DMS 273 (cell line): ENCODE measurements around the gene NFKBIE.
A peak's percentile ranks its signal among the peaks of the same experiment; 100 is the strongest.
"Not testable (repeated sequence)": the region's sequence is repeated elsewhere in the genome, so short reads cannot be mapped to it uniquely, and the experiment has no call there.

ENCODE experiments used
- DNase-seq: peaks from one replicate; lab custom pipeline; 2025; ENCODE audit not compliant: unreplicated experiment; lab: John Stamatoyannopoulos, UW

Gene NFKBIE

DNA sequence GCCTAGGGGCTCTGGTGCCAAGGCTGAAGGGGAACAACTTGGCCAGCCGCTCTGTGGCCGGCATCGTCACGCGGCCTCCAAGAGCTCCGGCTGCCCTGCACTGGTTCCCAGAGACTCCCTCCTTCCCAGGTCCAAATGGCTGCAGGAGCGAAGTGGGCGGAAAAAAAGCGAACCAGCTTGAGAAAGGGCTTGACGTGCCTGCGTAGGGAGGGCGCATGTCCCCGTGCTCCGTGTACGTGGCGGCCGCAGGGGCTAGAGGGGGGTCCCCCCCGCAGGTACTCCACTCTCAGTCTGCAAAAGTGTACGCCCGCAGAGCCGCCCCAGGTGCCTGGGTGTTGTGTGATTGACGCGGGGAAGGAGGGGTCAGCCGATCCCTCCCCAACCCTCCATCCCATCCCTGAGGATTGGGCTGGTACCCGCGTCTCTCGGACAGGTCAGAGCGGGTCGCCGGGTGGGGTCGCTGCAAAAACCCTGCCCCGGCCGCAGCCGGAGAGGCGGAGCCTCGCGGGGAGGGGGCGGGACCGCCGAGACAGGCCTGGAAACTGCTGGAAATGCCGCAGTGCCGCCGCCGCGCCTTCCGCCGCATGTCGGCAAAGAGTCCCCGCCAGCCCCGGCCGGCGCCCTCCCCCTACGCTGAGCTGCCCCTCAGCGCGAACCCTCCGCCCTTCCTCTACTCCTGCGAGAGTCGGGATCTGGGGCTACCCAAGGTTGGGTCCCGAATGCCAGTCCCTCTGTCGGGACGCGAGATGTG lies 19.3 kb downstream of the NFKBIE start:
- DNase-seq = peak; percentile 91

DNA sequence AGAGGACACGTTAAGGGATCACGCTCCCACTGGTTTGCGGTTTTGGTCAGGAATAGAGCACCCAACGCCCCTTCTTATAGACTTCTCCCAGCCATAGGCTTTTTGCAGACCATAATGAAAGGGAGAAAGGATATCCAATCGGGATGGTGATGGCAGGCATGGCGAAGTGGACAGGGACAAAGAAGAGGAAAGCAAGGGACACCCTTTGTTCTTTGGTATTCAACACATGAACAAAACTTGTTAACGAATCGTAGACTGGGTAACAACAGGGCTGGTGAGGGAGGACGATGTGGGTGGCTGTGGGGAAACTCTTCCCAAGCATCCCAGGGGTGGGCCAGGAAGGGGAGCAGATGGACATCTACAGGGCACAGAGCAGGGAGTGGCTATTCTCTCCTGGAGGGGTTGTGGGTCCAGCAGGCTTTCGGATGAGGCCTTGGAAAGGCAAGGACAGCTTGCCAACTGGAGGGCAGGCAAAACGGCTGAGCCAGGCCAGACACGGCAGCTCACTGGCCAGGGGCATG lies 19.9 kb downstream of the NFKBIE start:
- DNase-seq = no peak

DNA sequence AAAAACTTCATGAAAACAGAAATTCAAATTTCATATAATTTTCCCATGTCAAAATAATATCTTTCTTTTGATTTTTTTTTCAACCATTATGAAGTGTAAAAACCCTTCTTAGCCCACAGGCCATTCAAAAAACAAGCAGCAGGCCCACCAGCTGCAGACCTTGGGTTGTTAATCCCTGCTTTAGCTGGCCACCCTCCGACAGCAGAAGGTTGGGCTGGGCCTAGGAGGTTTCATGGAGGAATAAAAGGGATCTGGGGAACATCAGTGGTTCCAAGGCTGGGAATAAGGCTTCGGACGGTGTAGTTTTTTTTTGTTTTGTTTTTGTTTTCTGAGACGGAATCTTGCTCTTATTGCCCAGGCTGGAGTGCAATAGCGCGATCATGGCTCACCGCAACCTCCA lies 22.0 kb downstream of the NFKBIE start:
- peak; percentile 65 for DNase-seq

DNA sequence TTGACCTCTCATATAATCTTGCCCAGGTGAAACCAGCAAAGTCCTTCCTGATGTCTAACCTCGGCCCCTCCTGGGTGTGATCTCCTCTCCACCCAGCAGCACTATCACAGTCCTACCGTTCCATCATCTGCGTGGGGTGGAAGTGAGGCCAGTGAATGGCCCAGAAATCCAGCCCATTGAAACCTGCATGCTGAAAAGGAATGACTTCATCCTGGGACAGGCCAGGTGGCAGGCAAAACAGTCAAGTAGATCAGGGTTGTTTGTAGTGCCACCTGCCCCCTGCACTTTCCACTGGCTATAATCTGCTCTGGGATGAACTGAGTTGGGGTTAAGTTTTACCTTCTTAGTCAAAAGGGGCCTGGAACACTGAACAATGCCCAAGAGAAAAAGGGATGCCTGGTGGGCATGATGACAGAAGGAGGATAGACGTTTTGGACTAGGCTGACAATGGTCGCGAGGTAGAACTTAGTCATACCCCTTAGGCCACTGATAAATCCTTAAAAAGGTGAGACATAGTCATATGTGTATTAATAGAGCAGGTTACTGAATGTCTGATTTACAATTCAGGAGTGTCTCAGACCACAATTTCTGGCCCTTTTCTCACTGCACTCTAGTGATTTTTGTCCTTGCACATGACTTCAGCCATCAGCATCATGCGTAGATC lies 26.5 kb downstream of the NFKBIE start:
- peak; percentile 56 for DNase-seq

DNA sequence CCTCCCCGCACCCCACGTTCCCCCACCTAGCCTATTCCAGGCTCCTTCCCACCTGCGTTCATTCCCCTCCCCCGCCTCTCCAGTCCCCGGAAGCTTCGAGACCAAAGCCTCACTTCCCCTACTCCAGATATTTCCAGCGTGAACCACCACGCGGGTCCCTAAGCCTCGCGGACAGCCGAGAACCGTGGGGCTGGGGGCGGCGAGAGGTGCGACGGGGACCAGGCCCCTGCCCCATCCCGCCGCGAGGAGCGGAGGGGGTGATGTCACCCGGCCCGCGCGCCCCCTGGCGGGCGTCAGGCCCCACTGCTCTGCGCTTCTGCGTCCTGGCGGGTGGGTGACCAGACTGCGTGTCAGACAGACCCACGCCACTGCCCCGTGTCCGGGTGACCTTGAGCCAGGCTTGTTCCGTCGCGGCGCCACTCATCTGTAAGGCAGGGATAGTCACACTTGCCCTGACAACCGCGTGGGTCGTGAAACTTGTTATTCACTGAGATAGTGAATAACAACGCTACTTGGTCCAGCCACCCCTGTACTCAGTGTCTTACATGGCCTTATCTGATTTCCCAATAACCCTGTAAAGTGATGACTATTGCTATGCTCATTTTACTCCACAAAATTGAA lies 27.4 kb downstream of the NFKBIE start:
- peak; percentile 93 for DNase-seq

DNA sequence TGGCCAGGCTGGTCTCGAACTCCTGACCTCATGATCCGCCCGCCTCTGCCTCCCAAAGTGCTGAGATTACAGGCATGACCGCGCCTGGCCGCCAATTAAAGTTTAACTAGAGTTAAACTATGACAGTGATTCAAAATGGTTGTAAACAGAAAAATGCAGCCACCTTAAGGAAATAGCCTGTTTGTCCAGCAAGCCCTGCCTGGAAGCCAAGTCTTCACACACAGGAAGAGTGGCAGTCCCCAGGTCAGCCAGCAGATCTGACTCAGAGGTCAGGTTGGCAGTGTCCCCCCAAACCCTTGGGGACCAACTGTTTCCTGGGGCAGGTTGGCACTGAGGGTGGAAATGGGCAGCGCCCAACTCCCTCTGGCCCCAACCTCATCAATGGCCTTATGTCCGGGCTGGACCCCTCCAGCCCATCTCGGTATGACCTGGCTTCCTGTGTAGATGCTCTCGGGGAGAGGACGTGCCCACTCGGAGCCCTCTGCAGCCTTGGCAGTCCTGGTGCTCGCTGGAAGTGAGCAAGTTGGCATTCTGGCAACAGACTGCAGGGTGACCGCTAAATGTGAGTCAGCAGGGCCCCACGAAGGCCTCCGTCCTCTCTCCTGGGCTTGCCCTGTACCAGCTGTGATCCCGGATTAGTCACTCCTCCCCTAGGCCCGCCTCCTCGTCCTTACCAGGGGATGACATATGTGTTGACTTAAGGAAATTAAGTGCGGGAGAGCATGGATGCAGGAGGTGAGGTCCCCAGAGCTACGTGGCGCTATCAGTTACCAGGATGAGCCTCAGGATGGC lies 28.1 kb downstream of the NFKBIE start:
- peak; percentile 97 for DNase-seq

DNA sequence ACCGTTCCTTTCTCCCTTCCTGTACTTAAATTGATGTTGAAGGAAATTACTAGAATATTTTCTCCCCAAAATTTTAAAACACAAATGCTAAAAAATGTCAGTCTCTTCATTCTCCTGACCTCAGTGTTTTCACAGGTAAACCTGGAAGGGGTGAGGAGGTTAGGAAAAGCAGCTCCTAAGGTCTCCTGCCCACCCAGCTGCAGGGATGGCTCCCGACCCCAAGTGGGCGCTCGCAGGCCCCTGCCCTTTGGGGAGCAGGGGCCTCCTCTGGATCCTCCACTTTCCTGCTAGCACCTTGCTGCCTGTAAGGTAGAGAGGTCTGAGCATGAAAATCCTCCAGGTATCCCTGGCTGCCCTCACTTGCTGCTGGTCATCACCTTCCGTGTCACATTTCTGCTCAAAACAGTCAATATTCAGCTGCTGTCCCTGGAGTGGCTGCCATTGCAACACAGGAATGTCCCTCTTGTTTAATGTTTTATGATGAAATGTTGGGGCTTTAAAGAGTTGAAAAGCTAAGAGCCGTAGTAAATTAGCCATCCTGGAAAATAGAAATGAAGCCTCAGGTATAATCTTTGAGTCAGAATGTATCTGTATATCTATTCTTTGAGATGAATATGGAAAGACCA lies 29.3 kb downstream of the NFKBIE start:
- DNase-seq = no peak

DNA sequence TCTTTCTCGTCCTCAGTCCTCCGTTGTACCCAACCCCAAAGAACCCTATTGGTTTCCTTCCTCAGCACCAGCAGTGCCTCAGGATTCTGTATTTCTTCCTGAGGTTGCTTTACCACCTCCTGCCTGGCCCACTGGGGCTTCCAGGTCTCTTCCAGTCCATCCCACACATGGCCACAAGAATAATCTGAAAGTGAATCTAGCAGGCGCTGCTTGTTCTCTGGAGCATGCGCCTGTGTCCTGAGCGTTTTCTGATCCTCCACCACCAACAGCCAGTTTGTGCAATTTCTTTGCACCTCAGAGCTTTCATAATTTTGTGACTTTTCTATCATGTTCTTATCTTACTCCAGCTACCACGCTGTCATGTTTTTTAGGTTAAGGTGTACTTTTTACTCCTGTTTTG lies 30.1 kb downstream of the NFKBIE start:
- no peak for DNase-seq

DNA sequence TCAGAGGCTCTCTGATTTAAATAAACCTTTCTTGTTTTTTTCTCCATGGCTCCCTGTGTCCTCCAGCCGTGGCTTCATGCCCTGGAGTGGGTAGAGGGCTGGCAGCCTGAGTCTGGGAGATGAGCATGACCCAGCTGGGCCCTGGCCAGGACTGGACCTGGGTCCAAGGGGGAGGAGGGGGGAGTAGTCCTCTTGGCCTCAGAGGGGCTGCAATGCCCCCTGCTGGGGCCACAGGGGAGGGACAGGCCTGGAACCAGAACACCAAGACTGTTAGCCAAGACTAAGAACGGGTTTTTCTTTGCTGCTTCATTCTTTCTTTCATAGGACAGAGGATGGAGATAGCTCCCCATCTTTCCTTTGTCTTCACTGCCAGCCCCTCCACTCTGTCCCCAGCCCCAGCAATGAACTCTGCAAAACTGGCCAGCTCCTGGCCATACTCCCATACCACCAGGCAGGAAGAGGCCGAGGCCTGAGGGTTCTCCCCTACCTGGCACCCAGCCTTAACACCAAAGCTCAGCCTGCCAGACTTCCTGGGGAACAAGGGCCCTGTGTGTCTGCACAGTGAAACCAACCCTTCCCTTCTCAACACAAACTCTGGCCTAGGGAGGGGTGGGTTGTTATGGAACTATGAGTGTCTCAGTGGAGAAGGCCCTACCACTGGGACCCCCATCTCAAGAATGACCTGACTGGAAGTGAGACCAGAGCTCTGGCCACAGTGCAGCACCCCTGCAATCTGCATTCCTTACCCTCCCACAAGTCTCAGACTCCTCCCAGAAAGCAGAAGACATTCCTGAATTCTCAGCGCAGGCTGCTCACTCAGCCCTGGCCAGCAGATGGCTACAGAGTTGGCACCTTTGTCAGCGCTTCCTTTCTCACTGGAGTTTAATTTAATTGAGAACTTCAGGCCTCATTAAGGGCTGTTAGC lies 31.0 kb downstream of the NFKBIE start:
- DNase-seq = peak; percentile 82

DNA sequence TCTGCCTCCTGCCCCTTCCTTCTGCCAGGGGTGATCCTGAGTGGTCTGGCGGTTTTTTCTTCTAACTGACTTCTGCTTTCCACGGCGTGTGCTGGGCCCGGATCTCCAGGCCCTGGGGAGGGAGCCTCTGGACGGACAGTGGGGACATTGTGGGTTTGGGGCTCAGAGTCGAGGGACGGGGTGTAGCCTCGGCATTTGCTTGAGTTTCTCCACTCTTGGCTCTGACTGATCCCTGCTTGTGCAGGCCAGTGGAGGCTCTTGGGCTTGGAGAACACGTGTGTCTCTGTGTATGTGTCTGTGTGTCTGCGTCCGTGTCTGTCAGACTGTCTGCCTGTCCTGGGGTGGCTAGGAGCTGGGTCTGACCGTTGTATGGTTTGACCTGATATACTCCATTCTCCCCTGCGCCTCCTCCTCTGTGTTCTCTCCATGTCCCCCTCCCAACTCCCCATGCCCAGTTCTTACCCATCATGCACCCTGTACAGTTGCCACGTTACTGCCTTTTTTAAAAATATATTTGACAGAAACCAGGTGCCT lies 31.7 kb downstream of the NFKBIE start:
- DNase-seq = no peak

DNA sequence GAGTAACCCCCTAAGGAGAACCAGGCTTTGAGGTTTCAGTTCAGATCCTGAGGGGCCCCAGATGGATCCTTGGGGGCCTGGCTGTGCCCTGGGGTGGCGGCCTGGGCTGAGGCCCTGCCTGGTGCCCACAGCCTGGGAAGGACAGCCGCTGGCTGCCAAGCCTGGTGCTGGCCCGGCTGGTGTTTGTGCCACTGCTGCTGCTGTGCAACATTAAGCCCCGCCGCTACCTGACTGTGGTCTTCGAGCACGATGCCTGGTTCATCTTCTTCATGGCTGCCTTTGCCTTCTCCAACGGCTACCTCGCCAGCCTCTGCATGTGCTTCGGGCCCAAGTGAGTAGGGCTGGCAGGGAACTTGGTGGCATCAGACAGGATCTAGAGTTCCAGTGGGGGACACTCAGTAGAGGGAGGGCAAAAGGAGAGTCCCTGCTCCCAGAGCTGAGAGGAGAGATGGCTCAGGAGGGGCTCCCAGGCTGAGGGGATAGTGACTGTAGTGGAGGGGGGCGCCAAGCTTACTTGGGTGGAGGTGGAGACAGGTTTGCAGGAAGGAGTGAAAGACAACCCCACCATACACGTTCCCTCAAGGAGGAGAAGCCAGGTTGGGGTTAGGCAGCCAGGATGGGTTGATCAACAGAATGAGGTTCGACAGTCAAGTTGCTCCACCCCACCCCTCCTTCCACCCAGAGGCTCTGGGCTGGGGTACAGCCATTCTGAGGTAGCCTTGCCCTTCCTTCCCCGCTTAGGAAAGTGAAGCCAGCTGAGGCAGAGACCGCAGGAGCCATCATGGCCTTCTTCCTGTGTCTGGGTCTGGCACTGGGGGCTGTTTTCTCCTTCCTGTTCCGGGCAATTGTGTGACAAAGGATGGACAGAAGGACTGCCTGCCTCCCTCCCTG lies 32.4 kb downstream of the NFKBIE start:
- DNase-seq = no peak

DNA sequence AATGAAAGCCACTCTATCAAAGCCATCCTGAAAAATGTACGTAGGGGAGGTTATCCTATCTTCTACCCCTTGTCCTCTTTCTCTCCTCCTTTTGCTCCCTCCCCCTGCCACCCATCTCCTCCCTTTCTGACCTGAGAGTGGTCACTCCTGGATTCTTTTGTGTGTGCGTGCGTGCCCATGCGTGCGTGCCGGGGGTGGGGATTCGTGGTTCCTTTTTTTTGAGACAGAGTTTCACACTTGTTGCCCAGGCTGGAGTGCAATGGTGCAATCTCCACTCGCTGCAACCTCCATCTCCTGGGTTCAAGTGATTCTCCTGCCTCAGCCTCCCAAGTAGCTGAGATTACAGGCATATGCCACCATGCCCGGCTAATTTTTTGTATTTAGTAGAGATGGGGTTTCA lies 33.9 kb downstream of the NFKBIE start:
- DNase-seq = not testable (repeated sequence)

DNA sequence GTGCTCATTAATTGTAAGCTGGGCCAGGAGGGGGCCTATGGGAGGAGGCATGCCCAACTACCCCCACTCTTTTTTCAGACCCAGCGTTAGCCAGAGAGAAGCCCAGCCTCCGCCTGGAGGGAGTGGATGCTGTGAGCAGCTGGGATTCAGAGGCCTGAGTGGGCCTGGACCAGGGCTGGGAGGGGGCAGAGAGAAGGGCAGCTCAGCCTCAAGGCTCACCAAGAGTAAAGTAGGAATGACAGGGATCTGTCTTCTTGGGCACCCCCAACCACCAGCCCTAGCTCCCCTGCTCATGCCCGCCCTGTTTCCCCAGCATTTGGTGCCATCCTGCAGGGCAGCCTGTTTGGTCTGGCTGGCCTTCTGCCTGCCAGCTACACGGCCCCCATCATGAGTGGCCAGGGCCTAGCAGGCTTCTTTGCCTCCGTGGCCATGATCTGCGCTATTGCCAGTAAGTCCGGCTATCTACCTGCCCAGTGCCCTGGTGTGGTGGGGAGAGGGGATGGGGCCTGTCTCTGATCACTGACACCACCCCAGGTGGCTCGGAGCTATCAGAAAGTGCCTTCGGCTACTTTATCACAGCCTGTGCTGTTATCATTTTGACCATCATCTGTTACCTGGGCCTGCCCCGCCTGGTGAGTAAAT lies 35.2 kb downstream of the NFKBIE start:
- DNase-seq = no peak

DNA sequence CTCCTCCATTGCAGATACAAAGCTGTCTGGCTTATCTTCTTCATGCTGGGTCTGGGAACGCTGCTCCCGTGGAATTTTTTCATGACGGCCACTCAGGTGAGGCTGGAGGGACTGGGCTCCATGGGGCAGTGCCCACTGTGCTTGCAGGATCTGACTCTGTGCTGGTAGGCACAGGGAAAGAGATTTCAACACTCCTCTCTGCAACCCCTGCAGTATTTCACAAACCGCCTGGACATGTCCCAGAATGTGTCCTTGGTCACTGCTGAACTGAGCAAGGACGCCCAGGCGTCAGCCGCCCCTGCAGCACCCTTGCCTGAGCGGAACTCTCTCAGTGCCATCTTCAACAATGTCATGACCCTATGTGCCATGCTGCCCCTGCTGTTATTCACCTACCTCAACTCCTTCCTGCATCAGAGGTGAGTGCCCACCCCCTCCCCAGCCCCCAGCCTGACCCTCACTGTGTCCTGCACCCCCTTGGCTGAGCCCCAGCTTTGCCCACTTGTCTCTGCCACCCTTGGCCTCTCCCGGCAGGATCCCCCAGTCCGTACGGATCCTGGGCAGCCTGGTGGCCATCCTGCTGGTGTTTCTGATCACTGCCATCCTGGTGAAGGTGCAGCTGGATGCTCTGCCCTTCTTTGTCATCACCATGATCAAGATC lies 35.8 kb downstream of the NFKBIE start:
- DNase-seq = no peak

DNA sequence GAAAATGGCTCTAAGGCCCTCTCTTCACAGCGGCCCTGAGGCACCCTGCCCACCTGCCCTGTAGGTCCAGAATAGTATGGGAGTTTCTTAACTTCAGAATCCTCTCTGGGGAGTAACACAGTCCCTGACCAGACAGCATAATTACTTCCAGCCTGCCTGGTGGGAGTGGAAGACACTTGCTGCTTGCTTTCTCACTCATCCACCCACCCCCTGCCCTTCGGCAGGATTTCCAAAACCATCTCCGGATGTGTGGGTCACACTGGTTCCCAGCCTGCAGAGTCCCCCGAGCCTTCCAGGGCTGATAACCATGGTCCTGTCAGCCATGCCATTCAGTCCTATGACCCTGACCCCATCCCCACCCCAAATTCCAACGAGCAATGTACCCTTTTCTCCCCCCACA lies 36.5 kb downstream of the NFKBIE start:
- no peak for DNase-seq

DNA sequence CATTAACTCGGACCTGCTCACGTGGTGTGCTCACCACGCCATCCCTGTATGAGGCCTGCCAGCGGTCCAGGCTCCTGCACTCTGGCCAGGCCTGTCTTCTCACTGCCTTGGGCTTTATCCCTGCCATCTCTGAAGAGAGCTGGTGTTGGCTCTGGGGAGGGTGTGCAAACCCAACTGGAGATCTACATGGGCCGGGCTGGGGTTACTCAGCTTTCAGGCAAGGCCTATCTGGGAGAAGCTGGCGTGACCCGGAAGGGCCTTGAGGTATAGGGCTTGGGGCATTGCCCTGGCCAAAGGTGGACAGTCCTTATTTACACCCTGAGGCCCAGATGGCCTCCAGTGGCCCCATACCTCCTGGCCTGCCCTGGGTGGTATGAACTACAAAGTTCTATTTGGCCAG lies 36.9 kb downstream of the NFKBIE start:
- no peak for DNase-seq

DNA sequence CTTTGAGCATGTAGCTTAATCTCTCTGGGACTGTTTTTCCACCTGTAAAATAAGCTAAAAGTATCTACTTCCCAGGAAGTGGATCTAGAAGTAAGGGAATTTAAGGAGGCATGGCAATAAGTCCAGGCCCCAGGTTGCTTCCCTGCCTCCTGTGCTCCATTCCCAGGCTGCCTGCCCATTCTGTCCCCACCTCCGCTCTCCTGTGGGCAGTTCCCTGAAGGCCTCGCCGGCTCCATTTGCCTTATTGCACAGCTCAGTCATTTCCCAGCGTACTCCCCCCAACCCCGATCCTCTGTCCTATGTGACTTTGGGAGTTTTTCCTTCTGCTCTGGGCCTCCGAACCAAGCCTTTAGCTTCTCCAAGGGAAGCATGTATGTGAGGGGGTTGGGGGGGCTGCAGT lies 37.3 kb downstream of the NFKBIE start:
- DNase-seq = no peak
